ENCODE results near the gene ADRB1. TPM values are rescaled to one million over a fixed set of nuclear protein-coding genes. Genes with fewer than 3 reads are reported as not detected.

The ADRB1 gene
- total RNA-seq, 1 experiment from 2014 or later = 85.2 TPM

DNA sequence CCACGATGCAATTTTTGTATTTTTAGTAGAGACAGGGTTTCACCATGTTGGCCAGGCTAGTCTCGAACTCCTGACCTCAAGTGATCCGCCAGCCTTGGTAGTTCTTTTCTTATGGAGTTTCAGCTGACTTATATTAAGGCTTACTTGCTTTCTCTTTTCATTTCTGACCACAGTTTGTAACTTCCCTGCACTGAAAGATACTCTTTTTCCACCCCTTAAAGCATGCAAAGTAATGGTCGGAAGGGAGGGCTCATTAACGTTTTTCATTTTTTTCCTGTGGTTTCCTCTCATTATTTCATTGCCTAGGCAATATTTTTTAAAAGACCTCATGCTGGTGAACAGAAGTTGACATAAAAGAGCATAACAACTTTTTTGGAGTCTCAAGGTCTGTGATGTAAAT lies 27.0 kb downstream of the ADRB1 start:
- H3K4me1 ChIP-seq (ENCODE audit: insufficient read depth, low read length, poor library complexity, severe bottlenecking) = peaks cover 16% of the 10 kb centered on the region
- POLR2A ChIA-PET (ENCODE audit: low non-redundant PET) = no interaction called here
- no peak overlapping the region for H3K4me3 ChIP-seq (ENCODE audit: low read depth, low read length, poor library complexity, severe bottlenecking)
- no peaks in the 10 kb centered on the region for H3K27me3 ChIP-seq (replicated peaks; ENCODE audit: insufficient read depth, low read depth, low read length, poor library complexity)
- no peak overlapping the region for H3K27ac ChIP-seq (ENCODE audit: low read depth, low read length, poor library complexity, severe bottlenecking)
- no peaks in the 10 kb centered on the region for H3K36me3 ChIP-seq (ENCODE audit: insufficient read depth, low read length, poor library complexity, severe bottlenecking)
- DNase-seq (ENCODE audit: low spot score) = no peak
- no peaks in the 10 kb centered on the region for H3K9me3 ChIP-seq (ENCODE audit: low read depth, low read length, poor library complexity, severe bottlenecking)
- intact Hi-C loops (cut with micrococcal nuclease; ENCODE audit: unreplicated experiment) = no loop called here
- TF ChIP-seq, protein P1, sequence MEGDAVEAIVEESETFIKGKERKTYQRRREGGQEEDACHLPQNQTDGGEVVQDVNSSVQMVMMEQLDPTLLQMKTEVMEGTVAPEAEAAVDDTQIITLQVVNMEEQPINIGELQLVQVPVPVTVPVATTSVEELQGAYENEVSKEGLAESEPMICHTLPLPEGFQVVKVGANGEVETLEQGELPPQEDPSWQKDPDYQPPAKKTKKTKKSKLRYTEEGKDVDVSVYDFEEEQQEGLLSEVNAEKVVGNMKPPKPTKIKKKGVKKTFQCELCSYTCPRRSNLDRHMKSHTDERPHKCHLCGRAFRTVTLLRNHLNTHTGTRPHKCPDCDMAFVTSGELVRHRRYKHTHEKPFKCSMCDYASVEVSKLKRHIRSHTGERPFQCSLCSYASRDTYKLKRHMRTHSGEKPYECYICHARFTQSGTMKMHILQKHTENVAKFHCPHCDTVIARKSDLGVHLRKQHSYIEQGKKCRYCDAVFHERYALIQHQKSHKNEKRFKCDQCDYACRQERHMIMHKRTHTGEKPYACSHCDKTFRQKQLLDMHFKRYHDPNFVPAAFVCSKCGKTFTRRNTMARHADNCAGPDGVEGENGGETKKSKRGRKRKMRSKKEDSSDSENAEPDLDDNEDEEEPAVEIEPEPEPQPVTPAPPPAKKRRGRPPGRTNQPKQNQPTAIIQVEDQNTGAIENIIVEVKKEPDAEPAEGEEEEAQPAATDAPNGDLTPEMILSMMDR (conservative IDR thresholded peaks at IDR 0.05; ENCODE audit: low read depth, low read length) = no peak
- no peak for TF ChIP-seq EZH2 (IDR thresholded peaks at IDR 0.05; ENCODE audit: borderline replicate concordance, low read depth, low read length, poor library complexity, severe bottlenecking)
- BruUV-seq (replicated peaks) = no TSS peak
- CTCF ChIA-PET = no interaction called here

DNA sequence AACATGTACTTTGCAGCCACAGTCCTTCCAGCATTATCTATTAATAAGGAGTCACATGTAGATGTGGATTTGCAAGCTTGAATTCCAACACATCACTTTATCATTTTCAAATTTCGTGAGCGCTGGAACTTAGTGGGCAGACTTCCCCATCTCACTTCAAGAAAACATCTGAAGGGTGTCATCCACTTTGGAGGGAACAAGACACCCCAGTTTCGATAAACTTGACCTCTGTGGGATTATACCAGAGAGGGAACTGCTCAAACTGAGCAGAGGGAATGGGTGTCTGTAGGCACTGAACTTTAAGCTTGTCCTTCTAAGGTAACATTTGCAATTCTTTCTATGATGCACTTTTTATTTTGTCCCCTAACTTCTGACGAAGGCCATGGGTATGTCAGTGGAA lies 27.5 kb downstream of the ADRB1 start:
- CTCF ChIA-PET = no interaction called here
- H3K9me3 ChIP-seq (ENCODE audit: low read depth, low read length, poor library complexity, severe bottlenecking) = no peaks in the 10 kb centered on the region
- H3K4me1 ChIP-seq (ENCODE audit: insufficient read depth, low read length, poor library complexity, severe bottlenecking) = peaks cover 16% of the 10 kb centered on the region
- POLR2A ChIA-PET (ENCODE audit: low non-redundant PET) = no interaction called here
- H3K27ac ChIP-seq (ENCODE audit: low read depth, low read length, poor library complexity, severe bottlenecking) = no peak overlapping the region
- DNase-seq (ENCODE audit: low spot score) = no peak
- no peaks in the 10 kb centered on the region for H3K36me3 ChIP-seq (ENCODE audit: insufficient read depth, low read length, poor library complexity, severe bottlenecking)
- intact Hi-C loops (cut with micrococcal nuclease; ENCODE audit: unreplicated experiment) = no loop called here
- no peak for TF ChIP-seq EZH2 (IDR thresholded peaks at IDR 0.05; ENCODE audit: borderline replicate concordance, low read depth, low read length, poor library complexity, severe bottlenecking)
- TF ChIP-seq, protein P1 (conservative IDR thresholded peaks at IDR 0.05; ENCODE audit: low read depth, low read length) = no peak
- H3K27me3 ChIP-seq (replicated peaks; ENCODE audit: insufficient read depth, low read depth, low read length, poor library complexity) = no peaks in the 10 kb centered on the region
- H3K4me3 ChIP-seq (ENCODE audit: low read depth, low read length, poor library complexity, severe bottlenecking) = no peak overlapping the region
- no TSS peak for BruUV-seq (replicated peaks)

DNA sequence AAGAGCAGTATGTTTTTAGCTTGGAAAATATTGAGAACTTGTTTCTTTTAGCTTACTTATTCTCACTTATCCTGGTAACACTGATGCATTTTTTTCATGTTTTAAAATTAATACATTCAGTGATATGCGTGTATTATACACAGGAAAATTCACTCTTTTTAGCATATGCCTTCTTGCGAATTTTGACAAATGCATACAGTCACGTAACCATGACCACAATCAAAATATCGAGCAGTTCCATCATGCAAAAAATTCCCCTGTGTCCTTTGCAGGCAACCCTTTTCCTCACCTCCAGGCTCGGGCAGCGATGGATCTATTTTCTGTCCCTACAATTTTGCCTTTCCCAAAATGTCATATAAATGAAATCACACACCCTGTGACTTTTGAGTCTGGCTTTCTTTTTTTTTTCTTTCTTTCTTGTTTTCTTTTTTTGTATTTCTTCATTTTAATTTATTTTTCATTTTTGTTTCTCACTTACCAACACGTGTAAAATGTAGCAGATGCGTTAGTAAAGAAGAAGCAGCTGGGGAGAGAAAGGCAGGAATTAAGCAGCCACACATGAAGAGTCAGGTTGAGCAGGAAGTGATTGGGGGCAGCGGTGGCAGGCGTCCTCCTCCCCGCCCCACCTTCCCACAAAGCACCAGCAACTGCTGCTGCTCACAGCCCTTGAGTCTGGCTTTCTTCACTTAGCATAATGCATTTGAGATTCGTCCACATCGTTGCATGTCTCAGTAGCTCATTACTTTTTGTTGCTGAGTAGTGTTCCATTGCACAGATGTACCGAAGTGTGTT lies 29.9 kb downstream of the ADRB1 start:
- ChIA-PET CTCF (no interaction called here), POLR2A (ENCODE audit: low non-redundant PET) (no interaction called here)
- intact Hi-C loops (cut with micrococcal nuclease; ENCODE audit: unreplicated experiment) = no loop called here
- TF ChIP-seq EZH2 (IDR thresholded peaks at IDR 0.05; ENCODE audit: borderline replicate concordance, low read depth, low read length, poor library complexity, severe bottlenecking) = no peak
- TF ChIP-seq, protein P1 (conservative IDR thresholded peaks at IDR 0.05; ENCODE audit: low read depth, low read length) = no peak
- Histone ChIP-seq H3K36me3 (ENCODE audit: insufficient read depth, low read length, poor library complexity, severe bottlenecking) (no peaks in the 10 kb centered on the region), H3K27ac (ENCODE audit: low read depth, low read length, poor library complexity, severe bottlenecking) (no peak overlapping the region), H3K4me1 (ENCODE audit: insufficient read depth, low read length, poor library complexity, severe bottlenecking) (peaks cover 5% of the 10 kb centered on the region), H3K27me3 (replicated peaks; ENCODE audit: insufficient read depth, low read depth, low read length, poor library complexity) (no peaks in the 10 kb centered on the region), H3K4me3 (ENCODE audit: low read depth, low read length, poor library complexity, severe bottlenecking) (no peak overlapping the region), H3K9me3 (ENCODE audit: low read depth, low read length, poor library complexity, severe bottlenecking) (no peaks in the 10 kb centered on the region)
- no TSS peak for BruUV-seq (replicated peaks)
- no peak for DNase-seq (ENCODE audit: low spot score)

Measured in A673 (cell line).